Activated CD4-positive, CD25-positive, alpha-beta regulatory T cell treated with anti-CD3 and anti-CD28 coated beads, Interleukin-2, amount 50 U/mL, for 16 hours (primary cell): ENCODE measurements around the gene KRTAP10-4.
"Not testable (repeated sequence)": the region's sequence is repeated elsewhere in the genome, so short reads cannot be mapped to it uniquely, and the experiment has no call there.

Source experiments
- DNase-seq: peaks from one replicate; pipeline ENCODE4 v3.0.0-alpha.2; 2020; ENCODE audit warnings: low read depth, low spot score

The KRTAP10-4 gene

DNA sequence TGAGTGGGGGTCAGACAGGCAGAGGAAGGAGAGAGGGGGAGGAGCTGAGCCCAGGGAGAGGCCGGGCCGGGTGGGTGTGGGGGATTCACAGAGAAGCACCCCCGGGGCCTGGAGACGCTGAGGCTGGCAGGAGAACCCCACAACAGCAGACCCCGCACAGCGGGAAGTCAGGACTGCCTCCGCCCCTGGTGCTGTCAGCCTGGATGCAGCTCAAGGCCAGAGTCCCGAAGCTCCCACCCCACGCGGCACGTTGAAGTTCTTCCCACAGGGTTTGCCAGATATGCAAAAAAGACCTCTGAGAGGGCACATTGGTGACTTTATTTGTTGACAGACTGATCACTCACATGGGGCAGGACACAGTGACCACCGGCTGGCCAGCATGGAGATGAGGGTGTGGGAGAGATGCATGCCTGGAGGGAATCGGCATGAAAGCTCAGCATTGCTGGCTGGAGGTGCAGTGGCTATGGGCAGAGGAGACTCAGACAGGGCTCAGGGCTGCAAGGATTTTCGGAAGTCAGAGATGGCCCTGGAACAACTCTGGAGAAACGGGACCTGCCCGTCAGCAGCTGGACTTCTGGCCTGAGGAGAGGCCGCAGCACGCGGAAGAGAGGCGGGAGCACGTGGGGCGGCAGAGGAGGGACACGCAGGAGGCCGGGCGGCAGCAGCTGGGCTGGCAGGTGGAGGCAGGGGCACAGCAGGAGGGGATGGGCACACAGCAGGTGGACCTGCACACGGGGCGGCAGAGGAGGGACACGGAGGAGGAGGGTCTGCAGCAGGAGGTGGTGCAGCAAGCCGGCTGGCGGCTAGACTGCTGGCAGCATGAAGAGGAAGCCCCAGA is 15.8 kb upstream of the KRTAP10-4 start:
- DNase-seq: no peak

DNA sequence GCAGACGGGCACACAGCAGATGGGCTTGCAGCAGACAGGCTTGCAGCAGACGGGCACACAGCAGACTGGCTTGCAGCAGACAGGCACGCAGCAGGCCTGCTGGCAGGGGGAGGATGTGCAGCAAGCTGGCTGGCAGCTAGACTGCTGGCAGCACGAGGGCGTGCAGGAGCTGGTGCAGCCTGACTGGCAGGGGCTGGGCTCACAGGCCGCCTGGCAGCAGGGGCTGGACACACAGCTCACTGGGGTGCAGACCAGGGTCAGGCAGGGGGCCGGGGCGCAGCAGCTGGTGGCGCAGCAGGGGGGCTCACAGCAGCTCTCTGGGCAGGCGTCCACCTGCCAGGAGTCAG is 15.2 kb upstream of the KRTAP10-4 start:
- DNase-seq: not testable (repeated sequence)

DNA sequence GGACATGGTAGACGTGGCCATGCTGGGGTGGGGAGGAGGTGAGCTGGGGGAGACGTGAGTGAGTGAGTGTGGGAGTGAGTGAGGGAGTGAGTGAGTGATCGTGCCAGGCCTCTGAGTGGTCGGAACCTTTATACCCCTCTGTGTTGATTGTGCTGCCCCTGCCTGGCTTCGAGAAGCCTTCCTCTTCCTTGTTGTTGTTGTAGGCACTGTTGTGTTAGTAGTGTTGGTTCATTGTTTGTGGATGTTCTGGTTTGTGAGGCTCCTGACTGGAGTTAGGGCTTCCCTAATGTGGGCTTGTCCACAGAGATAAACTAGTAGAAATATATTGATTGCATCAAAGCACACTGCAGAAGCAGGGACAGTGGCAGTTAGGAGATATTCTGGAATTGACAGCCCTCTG is 14.8 kb upstream of the KRTAP10-4 start, which contains the start of gene KRTAP10-3:
Gene KRTAP10-3 (minus strand): TSS at position 101 of the 400 bp plus-strand sequence. CDS start 80 bp downstream, at position 21.
- DNase-seq: no peak

DNA sequence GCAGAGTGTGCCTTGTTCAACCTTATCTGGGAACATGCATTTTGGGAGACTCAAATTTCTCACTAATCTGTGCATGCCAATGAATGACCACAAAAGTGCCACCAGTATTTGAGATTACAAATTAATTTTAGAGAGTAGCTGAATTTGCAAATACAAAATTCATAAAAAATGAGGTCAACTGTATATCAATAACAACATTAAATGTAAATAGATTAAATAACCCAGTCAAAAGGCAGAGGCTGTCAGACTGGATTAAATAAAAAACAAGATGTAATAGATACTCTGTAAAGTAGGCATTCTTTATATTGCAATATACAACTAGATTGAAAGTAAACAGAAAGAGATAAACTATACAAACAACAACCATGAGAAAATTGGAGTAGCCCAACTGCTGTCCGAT is 9.4 kb upstream of the KRTAP10-4 start:
- DNase-seq: no peak

DNA sequence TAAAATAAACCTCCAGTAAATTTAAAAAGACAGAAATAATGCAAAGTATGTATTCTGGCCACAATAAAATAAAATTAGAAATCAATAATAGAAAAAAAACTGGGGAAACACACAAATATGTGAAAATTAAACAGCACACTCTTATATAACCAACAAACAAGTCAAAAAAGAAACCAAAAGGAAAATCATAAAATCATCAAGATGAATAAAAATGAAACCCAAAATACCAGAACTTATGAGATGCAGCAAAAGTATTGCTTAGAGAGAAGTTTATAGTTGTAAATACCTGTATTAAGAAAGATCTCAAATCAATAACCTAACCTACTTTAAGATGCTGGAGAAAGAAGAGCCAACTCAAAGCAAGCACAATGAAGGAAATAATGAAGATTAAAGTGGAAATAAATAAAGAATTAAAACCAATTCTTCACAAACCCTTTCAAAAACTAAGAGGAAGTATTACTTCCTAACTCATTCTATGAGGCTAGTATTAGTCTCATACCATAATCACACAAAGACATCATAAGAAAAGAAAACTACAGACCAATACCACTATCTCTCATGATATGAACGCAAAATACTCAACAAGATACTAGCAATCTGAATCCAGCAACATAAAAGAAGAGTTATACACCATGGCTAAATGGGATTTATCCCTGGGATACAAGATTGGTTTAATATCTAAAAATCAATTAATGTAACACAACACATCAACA is 8.5 kb upstream of the KRTAP10-4 start:
- no peak for DNase-seq

DNA sequence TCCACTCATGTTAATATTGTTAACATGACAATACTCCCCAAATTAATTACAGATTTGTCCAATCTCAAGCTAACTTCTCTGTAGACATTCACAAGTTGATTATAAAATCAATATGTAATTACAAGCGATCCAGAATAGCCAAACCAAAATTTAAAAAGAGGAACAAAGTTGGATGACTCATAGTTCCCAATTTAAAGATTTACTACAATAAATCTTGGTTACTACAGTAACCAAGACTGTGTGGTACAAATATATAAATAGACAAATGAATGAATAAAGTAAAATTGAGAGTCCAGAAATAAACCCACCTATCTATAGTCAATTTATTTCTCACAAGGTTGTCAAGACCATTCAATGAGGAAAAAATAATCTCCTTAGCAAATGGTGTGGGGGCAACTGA is 7.1 kb upstream of the KRTAP10-4 start:
- DNase-seq: no peak

DNA sequence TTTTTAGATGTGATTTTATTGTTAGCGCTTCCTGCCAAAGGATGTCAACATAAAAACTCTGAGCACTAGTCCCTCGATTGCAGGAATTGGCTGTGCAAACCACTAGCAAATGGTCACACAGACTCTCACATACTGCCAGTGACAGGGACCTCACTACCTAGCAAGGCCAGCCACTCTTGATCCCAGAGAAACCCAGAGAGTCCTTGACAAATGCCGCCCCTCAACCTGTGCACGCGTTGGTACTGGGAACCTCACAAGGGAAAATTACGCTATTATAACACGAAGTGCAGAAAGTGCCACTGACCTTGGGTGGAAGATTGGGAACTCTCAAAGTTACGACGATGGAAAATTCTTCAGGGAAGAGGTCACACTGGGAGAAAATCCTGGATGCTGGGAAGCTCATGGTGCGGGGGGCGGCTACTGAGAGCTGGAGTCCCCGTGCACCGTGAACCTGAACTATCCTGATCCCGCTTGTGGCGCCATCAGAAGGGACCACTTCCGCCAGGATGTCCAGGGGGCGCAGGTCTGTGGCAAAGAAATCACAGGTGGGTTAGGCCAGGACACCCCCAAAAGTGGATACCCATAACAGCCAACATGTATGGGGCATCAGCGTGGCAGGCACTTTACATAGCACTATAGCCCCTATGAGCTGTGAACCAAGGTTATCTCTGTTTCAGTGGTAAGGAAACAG is 5.9 kb upstream of the KRTAP10-4 start:
- DNase-seq: no peak

DNA sequence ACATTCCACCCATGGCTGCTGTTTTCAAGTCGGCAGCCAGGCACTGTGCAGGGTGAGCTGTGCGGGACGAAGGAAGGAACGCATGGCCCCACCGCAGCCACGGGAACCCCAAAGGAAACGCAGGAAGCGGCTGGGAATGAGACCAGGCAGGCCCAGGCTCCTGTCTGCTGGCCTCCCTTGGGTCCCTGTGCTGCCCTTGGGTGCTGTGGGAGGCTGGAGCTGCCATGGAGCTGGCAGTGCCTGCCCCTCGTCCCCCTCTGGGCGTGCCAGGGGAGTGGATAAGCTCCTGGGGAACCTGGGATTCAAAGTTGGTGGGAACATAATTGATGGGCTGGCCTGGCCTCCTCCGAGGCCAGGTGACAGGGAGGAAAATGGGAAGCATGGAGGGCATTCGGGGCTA is 5.3 kb upstream of the KRTAP10-4 start:
- DNase-seq: no peak

DNA sequence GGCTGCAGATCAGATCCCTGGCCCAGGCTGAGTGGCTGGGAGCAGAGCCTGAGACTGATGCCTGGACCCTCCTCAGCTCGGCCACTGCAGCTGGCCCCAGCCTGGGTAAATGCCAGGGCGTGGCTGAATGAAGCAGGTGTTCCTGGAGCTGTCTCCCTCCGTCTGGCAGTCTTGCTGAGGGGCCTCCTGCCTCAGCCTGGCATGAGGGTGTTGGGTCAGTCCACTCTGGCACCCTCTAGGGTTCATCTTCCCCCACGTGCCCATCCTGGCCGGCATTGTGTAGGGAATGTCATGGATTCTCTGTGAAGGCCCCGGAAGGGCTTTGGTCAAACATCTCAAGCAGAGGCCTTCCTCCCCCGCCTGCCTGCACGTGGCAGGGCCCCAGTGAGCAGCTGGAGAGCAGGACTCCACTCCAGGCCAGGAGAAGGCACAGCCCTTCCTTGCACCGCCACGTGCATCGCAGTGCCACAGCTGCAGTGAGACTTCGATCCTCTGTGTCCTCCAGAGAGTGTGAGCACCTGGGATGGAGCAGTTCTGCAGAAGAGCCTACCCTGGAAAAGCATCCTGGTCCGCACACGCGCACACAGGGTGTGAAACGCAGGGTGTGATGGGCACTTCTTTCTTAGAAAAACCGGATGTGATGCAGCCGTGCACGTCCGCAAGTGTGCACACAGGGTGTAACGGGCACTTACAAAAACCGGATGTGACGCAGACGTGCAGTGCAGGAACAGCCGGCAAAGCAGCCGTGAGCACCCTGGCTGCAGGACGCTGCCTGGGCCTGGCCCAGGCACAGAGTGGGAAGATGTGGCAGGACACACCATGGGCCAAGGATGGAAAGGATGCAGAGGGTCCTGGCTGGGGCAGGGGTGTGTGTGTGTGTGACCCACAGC is 4.6 kb upstream of the KRTAP10-4 start:
- no peak for DNase-seq

DNA sequence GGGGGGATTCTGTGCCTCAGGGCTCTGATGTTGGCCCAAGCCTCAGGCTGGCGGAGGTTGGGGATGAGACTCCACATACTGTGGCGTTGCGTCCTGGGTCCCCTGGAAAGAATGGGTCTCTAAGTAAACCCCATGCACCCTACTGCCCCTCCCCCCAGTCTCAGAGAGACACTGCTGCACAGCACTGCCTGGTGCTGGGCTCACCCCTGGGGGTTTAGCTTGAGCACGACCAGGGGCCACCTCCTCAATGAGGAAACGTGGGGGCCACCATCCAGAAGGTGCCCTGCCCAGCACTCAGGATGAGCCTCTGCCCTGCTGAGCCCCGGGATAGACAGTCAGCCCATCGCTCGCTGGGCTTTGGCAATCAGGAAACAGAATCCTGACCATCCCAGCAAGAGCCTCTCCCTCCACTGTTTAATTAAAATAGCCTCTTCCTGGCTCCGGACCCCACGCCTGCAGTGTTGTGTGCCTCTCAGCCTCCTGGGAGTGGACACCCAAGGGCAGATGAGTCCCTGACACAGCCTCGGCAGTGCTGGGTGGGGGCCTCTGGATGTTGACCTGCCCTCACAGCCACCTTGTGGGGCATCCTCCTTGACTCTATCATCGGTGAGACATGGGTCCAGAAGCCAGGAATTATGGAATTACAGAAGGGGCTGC is 3.5 kb upstream of the KRTAP10-4 start:
- DNase-seq: no peak

DNA sequence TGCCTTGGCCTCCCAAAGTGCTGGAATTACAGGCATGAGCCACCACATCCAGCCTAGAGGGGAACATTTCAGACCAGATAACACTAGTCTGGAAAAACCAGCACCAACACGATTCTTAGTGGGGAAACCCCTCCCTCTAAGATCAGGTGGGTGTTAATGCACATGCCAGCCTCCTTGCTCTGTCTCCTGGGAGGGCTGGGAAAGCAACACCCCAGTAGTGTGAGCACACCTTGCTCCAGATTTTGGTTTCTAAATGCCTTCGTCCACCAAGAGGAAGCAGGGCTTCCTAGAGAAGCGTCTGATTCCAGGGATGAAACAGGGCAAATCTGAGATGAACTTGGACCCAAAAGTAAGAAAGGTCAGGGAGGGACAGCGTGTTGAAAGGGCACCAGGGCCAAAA is 2.2 kb upstream of the KRTAP10-4 start:
- DNase-seq: no peak

DNA sequence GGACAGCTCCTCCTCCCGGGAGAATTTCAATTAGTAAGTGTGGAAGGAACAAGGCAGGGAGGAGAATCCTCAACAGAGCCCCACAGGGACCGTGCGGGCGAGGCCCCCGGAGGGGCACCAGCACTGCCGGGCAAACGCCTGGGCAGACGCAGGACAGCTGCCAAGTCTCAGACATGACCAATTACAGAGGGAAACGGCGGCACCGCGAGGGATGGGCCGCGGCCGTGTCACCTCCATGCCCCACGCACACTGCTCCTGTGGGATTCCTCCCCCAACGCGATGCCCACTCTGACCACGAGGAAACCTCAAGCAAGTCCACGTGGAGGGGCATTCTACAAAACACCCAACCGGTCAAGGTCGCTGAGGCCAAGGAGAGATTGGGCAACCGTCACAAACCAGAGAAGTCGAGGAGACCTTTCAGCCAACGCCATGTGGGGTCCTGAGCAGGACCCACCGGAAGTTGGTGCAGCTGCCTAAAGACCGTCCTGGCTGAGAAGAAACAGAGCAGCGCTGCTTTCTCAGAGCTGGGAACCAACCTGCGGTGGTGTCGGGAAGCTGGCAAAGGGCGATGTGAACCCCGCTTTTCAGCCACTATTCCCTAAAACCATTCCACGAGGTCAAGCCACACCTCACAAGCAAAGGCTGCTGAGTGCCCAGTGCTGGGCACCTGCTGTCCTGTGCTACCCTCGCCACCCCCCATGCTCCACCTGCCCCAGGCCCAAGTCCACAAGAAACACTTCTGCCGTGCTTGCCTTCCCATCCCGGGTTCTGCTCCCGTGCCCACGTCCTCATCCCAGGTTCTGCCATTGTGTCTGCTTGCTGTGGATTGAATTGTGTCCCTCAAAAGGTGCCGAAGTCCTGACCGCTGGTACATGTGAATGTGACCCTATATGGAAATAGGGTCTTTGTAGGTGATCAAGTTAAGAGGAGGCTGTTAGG is 1.4 kb upstream of the KRTAP10-4 start:
- DNase-seq: no peak

DNA sequence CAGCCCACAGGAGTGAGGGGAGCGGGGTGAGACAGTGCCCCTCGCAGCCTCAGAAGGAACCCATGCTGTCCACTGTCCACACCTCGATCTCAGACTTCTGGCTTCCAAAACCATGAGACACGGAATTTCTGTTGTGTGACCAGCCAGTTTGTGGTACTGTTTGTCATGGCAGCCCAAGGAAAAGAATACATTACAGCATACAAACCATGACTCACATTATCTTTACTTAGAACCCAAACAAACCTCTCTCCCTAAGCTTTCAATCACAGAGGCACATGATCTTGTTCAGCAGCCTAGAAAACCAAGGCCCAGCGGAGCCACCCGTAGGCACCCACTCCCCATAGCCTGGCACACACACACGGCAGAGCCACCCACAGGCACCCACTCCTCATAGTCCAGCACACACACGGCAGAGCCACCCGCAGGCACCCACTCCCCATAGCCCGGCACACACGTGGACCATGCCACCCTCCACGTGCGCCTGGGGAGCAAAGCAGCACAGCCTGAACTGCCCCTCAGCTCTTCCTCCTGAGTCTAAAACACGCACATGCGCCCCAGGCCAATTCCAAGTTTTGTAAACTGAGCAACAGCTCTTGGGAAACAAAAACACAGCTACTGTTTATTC is 458 bp upstream of the KRTAP10-4 start:
- DNase-seq: no peak

DNA sequence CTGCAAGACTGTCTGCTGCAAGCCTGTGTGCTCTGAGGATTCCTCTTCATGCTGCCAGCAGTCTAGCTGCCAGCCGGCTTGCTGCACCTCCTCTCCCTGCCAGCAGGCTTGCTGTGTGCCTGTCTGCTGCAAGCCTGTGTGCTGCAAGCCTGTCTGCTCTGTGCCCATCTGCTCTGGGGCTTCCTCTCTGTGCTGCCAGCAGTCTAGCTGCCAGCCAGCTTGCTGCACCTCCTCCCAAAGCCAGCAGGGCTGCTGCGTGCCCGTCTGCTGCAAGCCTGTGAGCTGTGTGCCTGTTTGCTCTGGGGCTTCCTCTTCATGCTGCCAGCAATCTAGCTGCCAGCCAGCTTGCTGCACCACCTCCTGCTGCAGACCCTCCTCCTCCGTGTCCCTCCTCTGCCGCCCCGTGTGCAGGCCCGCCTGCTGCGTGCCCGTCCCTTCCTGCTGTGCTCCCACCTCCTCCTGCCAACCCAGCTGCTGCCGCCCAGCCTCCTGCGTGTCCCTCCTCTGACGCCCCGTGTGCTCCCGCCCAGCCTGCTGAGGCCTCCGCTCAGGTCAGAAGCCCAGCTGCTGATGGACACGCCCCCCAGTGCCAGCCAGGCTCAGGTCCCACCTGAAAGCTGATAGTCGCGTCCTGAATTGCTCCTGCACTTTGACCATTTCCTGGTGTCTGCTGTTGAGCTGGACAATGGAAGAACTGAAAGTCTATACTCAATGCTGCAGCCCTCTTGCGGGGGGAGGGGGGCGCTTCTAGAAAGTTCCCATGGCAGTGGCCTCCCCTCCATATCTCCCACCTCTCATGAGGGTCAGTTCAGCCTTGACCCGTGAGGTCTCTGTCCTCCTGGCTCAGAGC is 1.2 kb downstream of the KRTAP10-4 start:
- no peak for DNase-seq

DNA sequence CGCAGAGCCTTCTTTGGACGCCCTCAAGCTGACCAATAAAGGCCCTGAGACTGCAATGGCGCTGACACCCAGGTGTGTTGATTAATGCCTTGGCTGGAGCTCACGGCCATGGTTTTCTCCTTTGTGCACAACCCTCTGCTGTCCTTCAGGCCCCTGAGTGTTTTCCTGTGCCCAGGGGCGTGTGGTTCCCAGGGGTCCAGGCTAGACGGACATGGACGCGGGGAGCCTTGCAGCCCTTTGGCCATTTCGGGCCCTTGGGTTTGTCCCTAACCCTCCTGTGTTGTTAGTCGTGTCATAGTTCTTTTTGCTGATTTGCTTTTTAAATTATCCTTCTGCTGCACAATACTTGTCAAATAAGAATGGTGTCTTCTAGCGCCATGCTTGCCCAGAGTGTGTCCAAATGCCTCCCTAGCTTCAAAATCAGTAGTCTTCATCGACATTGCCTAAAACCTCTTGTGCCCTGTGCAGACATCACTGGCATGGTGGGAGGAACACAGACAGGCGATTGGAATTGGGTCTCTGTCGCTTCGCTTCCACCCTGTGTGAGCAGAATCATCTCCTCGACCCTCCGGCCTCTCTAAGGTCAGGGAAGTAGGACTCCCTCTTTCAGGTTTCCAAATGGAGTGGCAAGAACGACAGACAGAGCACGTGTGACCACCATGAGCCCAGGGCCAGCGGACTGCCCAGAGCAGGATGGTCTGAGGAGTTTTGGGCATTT is 1.9 kb downstream of the KRTAP10-4 start:
- DNase-seq: no peak

DNA sequence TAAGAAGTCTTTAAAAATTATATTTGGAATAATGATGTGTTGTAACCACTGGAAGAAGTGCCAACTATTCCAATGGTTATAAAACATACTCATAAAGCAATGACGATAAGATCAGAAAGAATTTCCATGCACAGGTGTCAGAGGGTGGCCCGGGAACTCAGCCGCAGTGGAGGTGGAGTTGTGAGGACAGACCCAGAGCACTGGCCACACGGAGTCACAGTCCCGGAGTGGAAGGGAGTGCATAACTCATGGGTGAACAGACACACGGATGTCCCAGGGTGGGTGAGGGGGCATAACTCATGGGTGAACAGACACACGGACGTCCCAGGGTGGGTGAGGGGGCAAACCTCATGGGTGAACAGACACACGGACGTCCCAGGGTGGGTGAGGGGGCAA is 2.5 kb downstream of the KRTAP10-4 start:
- no peak for DNase-seq

DNA sequence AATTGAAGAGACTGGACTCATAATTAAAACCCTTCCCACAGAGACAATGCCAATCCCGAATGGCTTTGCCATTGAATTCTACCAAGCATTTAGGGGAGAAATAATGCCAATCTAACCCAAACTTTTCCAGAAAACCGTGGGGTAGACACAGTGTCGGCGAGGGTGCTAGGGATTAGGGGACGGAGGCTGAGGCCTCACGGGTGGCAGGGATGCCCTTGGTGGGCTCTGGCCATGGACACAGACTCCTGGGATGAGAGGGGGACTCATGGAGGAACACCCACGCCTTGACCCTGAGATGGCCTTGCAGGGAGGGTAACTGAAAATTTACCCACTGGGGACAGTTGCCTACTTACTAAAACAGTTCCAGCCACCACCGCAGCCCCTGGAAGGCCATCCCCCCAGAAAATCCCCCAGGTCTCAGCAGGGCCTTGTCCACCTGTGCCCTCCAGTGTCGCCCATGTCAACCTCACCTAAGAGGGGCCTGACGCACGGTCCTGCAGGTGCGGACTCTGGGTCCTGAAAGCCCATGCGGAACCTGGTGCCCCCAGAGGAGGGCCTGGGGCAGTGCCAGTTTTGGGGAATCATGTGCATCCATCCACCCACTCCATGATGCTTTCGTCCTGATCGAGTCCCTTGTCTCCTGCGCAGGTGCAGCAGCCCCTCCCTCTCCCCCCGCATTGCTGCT is 5.0 kb downstream of the KRTAP10-4 start:
- no peak for DNase-seq
